Lung (tissue), 12 donors: ENCODE data around the gene CGNL1. TPM values are rescaled to one million over a fixed set of nuclear protein-coding genes. Genes with fewer than 3 reads are reported as not detected.

Experiments used
- ATAC-seq: fragments of 200-7000 bp; cut with Tn5 transposase; one replicate; pipeline ENCODE4 v1.9.1; 2020; ENCODE audit warnings: moderate number of reproducible peaks; ENCODE audit not compliant: insufficient read depth, low FRiP score
- DNase-seq, 3 donors: peaks; one replicate each; pipeline ENCODE4 v3.0.0-alpha.2; 2013 to 2017
- H3K27ac ChIP-seq, 2 donors: one replicate each; pipeline ENCODE4 v1.5.1; 2013; ENCODE audit warnings: mild to moderate bottlenecking in 2 of 2, moderate library complexity in 2 of 2, control low read depth in 1 of 2, inconsistent platforms in 1 of 2, low read depth in 1 of 2, low read length in 1 of 2
- H3K27me3 ChIP-seq, 3 donors: one replicate each; pipeline ENCODE4 v1.5.1; 2013; ENCODE audit warnings: low read length in 2 of 3; ENCODE audit not compliant: control insufficient read depth in 3 of 3, insufficient read depth in 3 of 3
- H3K36me3 ChIP-seq, 4 donors: one replicate each; pipeline ENCODE4 v1.5.1; 2013; ENCODE audit warnings: low read length in 4 of 4, mild to moderate bottlenecking in 1 of 4, moderate library complexity in 1 of 4; ENCODE audit not compliant: control insufficient read depth in 4 of 4, insufficient read depth in 4 of 4
- H3K4me1 ChIP-seq, 5 donors: one replicate each; pipeline ENCODE4 v1.5.1; 2013; ENCODE audit warnings: low read length in 5 of 5, mild to moderate bottlenecking in 2 of 5, moderate library complexity in 1 of 5; ENCODE audit not compliant: control insufficient read depth in 5 of 5, insufficient read depth in 5 of 5
- H3K4me3 ChIP-seq: one replicate; pipeline ENCODE4 v1.5.1; 2013; ENCODE audit warnings: mild to moderate bottlenecking, control low read depth, moderate library complexity
- H3K9ac ChIP-seq, 2 donors: one replicate each; pipeline ENCODE4 v1.5.1; 2013; ENCODE audit warnings: low read length in 2 of 2, control low read depth in 1 of 2; ENCODE audit not compliant: insufficient read depth in 1 of 2
- H3K9me3 ChIP-seq, 4 donors: one replicate each; pipeline ENCODE4 v1.5.1; 2013; ENCODE audit warnings: low read length in 3 of 4, mild to moderate bottlenecking in 1 of 4, moderate library complexity in 1 of 4; ENCODE audit not compliant: control insufficient read depth in 4 of 4, insufficient read depth in 3 of 4
- WGBS, 2 donors: extraction: QIAGEN DNeasy Blood & Tissue Kit; methylation state at CpG; one replicate each; pipeline ENCODE4 v1.1.7; 2013; 5-methylcytosine and 5-hydroxymethylcytosine counted together
- polyA plus RNA-seq, 2 donors: library from polyadenylated mRNA; stranded (reverse); fragments of 200-250 nt; gene quantifications; one replicate each; pipeline ENCODE4 v1.2.1, GENCODE V29; 2013
- total RNA-seq, 2 donors: library from RNA; depleted of rRNA in 1 of 2; stranded (reverse); fragments of >200 nt in 1 of 2; gene quantifications; one replicate each; pipeline ENCODE4 v1.2.1, GENCODE V29; 2014 to 2021
- TF ChIP-seq, protein P1 (sequence below): IDR thresholded peaks from 2 replicates; pipeline ENCODE4 v1.5.1; 2012; ENCODE audit warnings: mild to moderate bottlenecking; ENCODE audit errors: control extremely low read depth, extremely low read depth
- donor health status: control.
- donor health status: control.
- donor health status: Bipolar disorder and iron deficiency.
- donor health status: healthy.
- donor health status: DM: yes; HTN: yes; CAD: no.

CGNL1 gene
- total and polyA plus RNA-seq, 4 donors: 9.0 to 42.5 (median 22.9) TPM

GRCh38 chr15:57554812-57555179 is 178.5 kb downstream of the CGNL1 start:
- no peaks in the 10 kb centered on the region for H3K36me3 ChIP-seq
- H3K9me3 ChIP-seq: no peaks in the 10 kb centered on the region
- no peaks in the 10 kb centered on the region for H3K27me3 ChIP-seq
- H3K4me3 ChIP-seq: no peak overlapping the region
- H3K9ac ChIP-seq: no peak overlapping the region
- DNase-seq (no peak), ATAC-seq (no peak)
- TF ChIP-seq, protein P1, sequence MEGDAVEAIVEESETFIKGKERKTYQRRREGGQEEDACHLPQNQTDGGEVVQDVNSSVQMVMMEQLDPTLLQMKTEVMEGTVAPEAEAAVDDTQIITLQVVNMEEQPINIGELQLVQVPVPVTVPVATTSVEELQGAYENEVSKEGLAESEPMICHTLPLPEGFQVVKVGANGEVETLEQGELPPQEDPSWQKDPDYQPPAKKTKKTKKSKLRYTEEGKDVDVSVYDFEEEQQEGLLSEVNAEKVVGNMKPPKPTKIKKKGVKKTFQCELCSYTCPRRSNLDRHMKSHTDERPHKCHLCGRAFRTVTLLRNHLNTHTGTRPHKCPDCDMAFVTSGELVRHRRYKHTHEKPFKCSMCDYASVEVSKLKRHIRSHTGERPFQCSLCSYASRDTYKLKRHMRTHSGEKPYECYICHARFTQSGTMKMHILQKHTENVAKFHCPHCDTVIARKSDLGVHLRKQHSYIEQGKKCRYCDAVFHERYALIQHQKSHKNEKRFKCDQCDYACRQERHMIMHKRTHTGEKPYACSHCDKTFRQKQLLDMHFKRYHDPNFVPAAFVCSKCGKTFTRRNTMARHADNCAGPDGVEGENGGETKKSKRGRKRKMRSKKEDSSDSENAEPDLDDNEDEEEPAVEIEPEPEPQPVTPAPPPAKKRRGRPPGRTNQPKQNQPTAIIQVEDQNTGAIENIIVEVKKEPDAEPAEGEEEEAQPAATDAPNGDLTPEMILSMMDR: no peak
- 72 to 74% methylated on average over 4 of the region's 4 CpGs for WGBS, 2 donors
- H3K4me1 ChIP-seq: peaks cover 14 to 46% (median 21%) of the 10 kb centered on the region in 5 donors
- H3K27ac ChIP-seq: peak overlapping the region; percentile 14 to 89

DNA sequence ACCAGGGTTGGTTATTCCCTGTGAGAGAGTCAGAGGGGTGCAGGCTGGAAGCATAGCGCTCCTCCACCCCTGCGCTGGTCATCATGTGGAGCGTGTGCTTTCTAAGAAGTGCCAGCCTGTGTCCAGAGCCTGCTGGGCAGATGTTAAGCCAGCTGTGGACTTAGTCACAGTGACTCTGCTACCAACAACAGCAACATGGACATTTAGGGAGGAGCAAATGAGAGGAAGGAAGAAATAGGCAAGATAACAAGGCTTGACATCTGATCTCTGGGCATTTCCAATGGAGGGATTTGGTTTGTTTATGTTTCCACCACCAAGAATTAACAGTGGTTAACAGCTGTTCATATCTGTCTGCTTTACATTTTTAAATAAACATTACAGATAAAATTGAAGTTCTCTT is 179.0 kb downstream of the CGNL1 start:
- Histone ChIP-seq H3K4me3 (no peak overlapping the region), H3K9me3 (no peaks in the 10 kb centered on the region), H3K9ac (no peak overlapping the region), H3K36me3 (no peaks in the 10 kb centered on the region), H3K27ac (peak overlapping the region; percentile 14 to 89), H3K4me1 (peaks cover 14 to 46% (median 23%) of the 10 kb centered on the region in 5 donors), H3K27me3 (no peaks in the 10 kb centered on the region)
- TF ChIP-seq, protein P1: no peak
- no peak for ATAC-seq
- DNase-seq: peak in 1 of 3 donors; percentile 48
- WGBS, 2 donors: 92% methylated on average over 3 of the region's 3 CpGs

DNA sequence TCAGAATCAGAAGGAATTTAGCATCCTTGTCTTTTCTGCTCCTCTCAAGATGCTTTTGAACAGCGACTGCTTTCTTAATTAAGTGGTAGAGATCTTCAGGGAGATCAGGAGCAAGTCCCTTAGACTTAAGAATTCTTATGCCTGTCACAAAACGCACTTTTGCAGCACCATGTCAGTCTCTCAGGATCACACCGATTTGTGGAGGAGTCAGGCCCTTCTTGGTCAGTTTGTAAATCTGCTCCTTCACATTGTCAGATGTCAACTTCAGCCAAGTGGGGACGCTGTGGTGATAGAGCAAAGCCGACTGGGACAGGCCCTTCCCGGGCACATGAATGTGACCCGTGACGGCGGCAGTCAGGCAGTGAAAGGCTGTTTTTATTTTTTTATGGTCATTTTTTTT is 179.7 kb downstream of the CGNL1 start:
- 85 to 93% methylated on average over 9 of the region's 9 CpGs for WGBS, 2 donors
- Histone ChIP-seq H3K36me3 (no peaks in the 10 kb centered on the region), H3K9me3 (no peaks in the 10 kb centered on the region), H3K4me3 (no peak overlapping the region), H3K4me1 (peaks cover 11 to 45% (median 21%) of the 10 kb centered on the region in 5 donors), H3K27me3 (no peaks in the 10 kb centered on the region), H3K27ac (no peak overlapping the region), H3K9ac (no peak overlapping the region)
- DNase-seq (no peak), ATAC-seq (no peak)
- TF ChIP-seq, protein P1: no peak

- ATAC-seq (no peak), DNase-seq (no peak)
- H3K4me1 ChIP-seq: peaks cover 5 to 34% (median 19%) of the 10 kb centered on the region in 5 donors
- no peaks in the 10 kb centered on the region for H3K9me3 ChIP-seq
- H3K4me3 ChIP-seq: no peak overlapping the region
- WGBS, 2 donors: 91 to 98% methylated on average over 3 of the region's 3 CpGs
- no peaks in the 10 kb centered on the region for H3K27me3 ChIP-seq
- no peaks in the 10 kb centered on the region for H3K36me3 ChIP-seq
- H3K9ac ChIP-seq: no peak overlapping the region
- TF ChIP-seq, protein P1: no peak
- no peak overlapping the region for H3K27ac ChIP-seq
Observed at GRCh38 chr15:57557267-57557666, 181.0 kb downstream of the CGNL1 start.
